Measurements from ENCODE around the gene NIPAL1.

NIPAL1 gene

GRCh38 chr4:48085821-48086589 lies 69.4 kb downstream of the NIPAL1 start:
- Histone ChIP-seq H3K4me1 (ENCODE audit: control insufficient read depth in 1 of 2, insufficient read depth in 2 of 2, low read length in 2 of 2) (no peaks in the 10 kb centered on the region), H3K36me3 (ENCODE audit: control insufficient read depth in 1 of 2, insufficient read depth in 2 of 2, low read length in 2 of 2) (no peaks in the 10 kb centered on the region), H3K9me3 (ENCODE audit: control insufficient read depth in 1 of 2, low read length in 2 of 2) (no peaks in the 10 kb centered on the region), H3K4me3 (ENCODE audit: low read depth in 1 of 2, low read length in 2 of 2) (no peak overlapping the region), H3K27me3 (ENCODE audit: low read depth, low read length) (no peaks in the 10 kb centered on the region), H3K27ac (ENCODE audit: low read length) (no peak overlapping the region)
